SU-DHL-6 (cell line): ENCODE measurements around the gene BCKDK.

Experiments used
- CTCF ChIP-seq: fragments of 200-600 bp; sonication (generic); IDR thresholded peaks from one replicate; pipeline ENCODE4 v1.5.1; 2017; ENCODE audit warnings: antibody characterized with exemption, mild to moderate bottlenecking, low read length, moderate library complexity; ENCODE audit not compliant: insufficient read depth, poor library complexity, severe bottlenecking
- EZH2phosphoT487 ChIP-seq: fragments of 200-600 bp; sonication (generic), shearing (Covaris generic); conservative IDR thresholded peaks from 2 replicates; pipeline ENCODE4 v1.6.1; 2018; ENCODE audit warnings: mild to moderate bottlenecking, antibody characterized with exemption, low read length, moderate library complexity, mixed read lengths

GRCh38 chr16:31067342-31067741, 40.8 kb upstream of the BCKDK start:
- no peak for TF ChIP-seq CTCF
- TF ChIP-seq EZH2phosphoT487 = no peak
